ENCODE measurements around the gene PTGR1.
A peak's percentile ranks its signal among the peaks of the same experiment; 100 is the strongest.
"Not testable (repeated sequence)": the region's sequence is repeated elsewhere in the genome, so short reads cannot be mapped to it uniquely, and the experiment has no call there.

PTGR1 gene

DNA sequence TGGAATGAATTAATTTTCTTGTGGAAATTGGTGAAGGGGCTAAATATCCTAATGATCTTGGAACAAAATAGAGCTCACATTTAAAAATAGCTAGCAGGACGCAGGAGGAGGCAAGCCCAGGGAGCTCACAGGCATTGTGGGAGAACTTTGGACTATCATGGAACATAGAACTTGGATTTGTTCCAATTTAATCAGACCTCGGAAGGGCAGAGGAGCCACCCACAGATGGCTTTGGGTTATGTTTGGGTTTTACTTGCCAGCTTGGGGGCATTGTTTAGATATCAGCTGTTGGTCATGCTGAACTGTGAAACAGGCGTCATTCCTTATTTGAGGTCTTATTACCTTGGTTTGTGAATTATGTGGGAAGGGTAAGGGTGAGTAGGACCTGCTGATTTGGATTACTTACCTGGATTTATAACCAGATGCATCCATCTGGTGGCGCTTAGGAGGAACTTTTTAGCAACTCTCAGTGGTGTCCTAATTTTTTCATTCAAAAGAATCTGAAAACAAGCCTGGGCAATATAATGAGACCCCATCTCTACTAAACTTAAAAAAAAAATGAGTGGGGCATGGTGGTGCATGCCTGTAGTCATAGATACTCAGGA is 14.1 kb upstream of the PTGR1 start:
- no peak for DNase-seq (ENCODE audit: low spot score)

DNA sequence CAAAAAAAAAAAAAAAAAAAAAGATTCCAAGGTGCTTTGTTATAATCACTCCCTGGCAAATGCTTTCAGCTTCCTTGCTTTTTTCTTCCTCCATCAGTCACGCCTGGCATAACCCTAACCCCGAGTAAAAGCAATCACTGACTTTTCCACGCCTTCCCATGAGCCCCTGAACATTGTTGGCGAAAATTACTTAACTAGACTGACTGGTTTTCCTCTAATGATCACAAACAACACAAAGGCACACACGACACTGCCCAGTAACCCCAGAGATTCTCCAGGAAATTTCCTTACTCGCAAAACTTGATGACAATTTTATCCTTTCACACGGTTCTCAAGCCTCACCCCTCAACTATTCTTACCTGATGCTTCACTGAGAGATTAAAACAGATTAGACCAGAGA is 11.4 kb upstream of the PTGR1 start:
- DNase-seq (ENCODE audit: low spot score), result no peak

DNA sequence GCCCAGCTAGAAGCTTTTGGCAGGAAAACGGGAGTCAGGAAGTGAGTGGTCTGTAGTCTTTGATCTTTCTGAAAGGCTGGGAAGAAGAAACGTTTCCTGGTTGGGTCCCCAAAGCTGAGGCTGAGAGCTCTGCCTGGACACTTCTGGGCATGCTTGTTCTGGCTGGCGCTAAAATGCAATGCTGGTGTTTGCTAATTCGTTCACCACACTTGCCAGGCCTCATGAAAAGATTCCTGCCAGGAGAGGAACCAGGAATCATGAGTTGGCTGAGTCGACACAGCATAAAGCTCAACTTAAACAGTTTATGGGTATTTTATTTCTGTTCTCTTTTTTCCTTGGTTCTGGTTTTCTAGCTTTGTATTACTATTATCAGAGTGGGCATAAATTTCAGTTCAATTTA is 10.7 kb upstream of the PTGR1 start:
- no peak for DNase-seq (ENCODE audit: low spot score)

DNA sequence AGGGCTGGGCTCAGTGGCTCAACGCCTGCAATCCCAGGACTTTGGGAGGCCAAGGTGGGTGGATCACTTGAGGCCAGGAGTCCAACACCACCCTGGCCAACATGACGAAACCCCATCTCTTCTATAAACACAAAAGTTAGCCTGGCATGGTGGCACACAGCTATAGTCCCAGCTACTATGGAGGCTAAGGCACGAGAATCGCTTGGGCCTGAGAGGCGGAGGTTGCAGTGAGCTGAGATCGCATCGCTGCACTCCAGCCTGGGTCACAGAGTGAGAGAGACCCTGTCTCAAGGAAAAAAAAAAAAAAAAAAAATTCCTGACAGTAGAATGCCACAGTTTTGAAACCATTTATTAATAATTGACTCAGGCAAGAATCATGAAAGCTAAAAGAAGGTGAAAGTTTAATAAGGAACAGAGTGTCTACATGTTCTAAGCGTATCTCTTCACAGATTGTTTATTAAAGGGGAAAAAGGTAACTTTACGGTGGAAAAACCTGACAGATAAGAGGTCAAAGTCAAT is 5.7 kb upstream of the PTGR1 start:
- no peak for DNase-seq (ENCODE audit: low spot score)

DNA sequence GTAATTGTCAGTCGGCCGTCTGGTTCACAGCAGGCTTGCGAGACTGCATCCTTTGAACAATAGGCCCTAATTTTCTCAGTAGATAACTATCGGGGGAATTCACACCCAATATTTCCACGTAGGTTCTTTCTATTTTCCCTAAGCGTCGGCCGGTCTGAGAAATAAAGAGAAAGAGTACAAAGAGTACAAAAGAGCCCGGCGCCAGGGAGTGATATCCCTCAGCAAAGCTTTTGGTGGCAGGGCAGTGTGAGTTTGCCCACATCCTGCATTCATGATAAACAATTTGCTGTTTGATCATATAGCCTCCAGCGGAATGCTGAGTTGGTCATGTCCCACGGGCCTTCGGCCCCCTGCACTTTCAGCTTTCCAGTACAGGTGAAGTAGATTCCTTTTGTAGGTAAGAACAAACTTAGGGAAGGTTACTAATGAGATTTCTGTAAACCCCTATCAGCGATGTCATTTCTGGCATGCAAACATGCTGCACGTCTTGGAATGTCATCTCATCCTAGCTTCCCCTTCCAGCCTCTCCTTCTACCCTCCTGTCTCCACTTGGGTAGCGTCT is 4.7 kb upstream of the PTGR1 start:
- no peak for DNase-seq (ENCODE audit: low spot score)

DNA sequence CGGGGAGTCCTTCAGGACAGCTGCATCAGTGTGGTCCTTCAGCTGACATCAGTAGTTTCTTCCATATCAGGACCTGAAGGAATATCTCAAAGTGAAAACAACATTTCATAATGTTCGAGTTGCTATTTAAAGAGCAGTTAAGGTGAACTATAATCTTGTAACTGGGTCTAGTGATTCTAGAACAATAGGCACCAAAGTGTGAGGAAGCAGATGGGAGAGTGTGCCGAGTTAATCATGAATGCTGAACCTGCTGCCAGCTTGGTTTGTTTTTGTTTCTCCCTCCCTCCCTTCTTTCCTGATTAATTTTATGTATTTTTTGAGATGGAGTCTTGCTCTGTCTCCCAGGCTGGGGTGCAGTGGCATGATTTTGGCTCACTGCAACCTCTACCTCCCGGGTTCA is 3.6 kb upstream of the PTGR1 start:
- no peak for DNase-seq (ENCODE audit: low spot score)

DNA sequence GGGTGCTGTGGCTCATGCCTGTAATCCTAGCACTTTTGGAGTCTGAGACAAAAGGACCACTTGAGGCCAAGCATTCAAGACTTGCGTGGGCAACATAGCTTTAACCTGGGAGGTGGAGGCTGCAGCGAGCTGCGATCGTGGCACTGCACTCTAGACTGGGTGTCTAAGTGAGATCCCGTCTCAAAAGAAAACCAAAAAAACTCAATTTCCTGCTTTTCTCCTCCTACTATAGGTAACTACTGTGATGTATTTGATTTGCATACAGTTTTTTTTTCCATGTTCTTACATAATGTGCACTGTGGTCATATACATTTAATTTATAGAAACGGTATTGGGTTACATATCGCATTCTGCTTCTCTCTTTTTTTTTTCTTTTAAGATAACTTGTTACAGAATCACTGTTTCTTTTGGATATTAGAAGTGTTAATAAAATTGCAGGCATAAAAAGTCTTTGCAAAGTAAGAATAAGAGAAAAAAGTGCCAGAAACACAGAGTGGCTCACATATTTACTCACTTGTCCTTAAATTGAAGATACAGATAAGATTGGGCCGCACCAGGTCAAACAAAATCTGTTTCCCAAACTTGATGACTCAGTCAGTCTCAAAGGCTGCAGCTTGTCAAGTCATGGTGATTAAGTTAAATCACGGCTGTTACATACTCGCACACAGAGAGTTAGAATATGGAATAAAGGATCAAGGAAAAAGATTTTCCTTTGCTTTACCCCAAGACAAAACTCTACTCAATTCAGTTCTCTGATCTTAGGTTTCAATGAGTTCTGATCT is 2.0 kb upstream of the PTGR1 start:
- no peak for DNase-seq (ENCODE audit: low spot score)

DNA sequence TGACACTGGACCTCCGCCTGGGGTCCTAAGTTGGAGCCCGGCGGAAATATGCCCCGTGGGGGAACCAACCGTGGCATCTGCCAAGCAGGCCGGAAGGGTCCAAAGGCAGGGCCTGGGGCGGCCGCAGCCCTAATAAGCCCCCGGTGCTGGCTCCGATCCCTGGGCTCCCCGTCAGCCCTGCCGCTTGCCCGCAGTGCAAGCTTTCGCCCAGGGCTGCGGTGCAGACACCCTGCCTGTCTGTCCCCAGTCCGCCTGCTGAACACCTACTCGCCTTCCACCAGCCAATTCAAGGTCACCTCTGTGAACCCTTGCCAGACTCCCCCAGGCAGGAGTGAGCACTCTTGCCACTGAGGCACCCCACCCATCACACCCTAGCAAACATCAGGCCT is 502 bp upstream of the PTGR1 start:
- peak; percentile 14 for DNase-seq (ENCODE audit: low spot score)

DNA sequence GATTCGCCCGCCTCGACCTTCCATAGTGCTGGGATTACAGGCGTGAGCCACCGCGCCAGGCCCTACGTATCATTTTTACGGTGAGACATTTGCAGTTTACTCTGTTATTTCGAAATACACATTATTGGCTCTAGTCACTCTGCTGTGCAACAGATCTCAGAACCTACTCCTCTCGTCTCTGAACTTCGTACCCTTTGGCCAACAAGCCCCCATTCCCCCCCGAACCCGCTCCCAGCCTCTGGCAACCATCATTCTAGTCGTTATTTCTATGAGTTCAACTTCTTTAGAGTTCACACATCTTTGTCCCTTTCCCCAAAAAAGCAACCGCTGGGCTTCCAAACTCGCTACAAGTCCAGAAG is 735 bp downstream of the PTGR1 start:
- DNase-seq (ENCODE audit: low spot score), result peak; percentile 13

DNA sequence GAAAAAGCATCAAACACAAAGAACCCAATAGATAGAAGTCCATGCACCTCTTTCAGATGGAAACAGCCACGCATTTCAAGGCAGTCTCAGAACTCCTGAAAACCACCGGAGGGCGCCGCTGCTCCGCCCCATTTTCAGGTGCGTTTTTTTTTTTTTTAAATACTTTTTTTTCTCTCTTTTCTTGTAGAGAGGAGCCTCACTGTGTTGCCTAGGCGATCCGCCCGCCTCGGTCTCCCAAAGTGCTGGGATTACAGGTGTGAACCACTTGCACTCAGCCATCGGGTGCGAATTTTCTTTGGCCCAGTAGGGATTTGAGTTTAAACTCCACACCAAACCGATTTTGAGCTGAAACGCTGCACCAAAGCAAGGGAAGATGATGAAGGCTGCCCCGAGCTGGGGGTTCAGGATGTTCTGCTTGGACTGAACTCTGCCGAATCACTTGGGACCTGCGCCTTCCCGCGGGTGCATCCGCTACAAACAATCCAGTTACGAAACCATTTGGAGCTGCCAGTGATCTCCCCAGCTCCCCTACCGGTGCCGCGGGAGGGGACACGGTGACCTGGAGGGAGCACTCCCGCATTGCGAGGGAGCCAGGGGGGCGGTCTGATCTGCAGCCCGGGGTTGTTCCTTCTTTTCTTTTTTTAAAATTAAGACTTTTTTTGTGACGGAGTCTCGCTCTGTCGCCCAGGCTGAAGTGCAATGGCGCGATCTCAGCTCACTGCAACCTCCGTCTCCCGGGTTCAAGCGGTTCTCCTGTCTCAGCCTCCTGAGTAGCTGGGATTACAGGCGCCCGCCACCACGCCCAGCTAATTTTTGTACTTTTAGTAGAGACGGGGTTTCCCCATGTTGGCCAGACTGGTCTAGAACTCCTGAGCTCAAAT is 1.4 kb downstream of the PTGR1 start:
- peak; percentile 82 for DNase-seq (ENCODE audit: low spot score)

DNA sequence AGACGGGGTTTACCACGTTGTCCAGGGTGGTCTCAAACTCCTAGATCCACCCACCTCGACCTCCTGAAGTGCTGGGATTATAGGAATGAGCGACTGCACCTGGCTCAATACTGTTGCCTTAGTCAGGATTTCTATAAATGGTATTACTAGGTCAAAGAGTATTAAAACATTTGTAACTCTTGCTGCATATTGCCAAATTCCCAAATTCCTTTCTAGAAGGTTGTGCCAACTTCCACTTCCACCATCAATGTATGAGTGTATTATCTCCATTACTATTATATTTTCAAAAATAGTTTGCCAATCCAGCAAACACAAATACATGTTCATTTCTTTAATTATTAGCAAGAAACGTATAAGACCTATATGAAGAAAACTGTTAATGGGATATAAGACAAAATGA is 10.6 kb downstream of the PTGR1 start:
- no peak for DNase-seq (ENCODE audit: low spot score)

DNA sequence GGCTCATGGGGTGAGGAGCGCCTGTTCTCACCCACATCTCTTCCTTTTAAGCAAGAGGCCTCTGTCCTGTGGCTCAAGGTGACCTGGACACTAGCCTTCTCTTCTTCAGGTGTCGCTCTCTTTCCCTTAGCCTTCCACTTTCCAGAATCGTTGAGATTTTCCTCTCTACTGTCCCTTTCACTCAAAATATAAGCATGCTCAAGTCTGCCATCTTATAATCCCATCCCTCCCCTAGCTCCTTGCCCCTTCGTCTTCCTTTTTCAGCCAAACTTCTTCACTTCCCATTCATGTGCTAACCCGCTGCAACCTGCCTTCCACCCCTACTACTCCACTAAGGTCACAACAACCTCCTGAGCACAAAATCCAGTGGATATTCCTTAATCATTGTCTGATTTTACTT is 13.1 kb downstream of the PTGR1 start:
- DNase-seq (ENCODE audit: low spot score), result no peak

DNA sequence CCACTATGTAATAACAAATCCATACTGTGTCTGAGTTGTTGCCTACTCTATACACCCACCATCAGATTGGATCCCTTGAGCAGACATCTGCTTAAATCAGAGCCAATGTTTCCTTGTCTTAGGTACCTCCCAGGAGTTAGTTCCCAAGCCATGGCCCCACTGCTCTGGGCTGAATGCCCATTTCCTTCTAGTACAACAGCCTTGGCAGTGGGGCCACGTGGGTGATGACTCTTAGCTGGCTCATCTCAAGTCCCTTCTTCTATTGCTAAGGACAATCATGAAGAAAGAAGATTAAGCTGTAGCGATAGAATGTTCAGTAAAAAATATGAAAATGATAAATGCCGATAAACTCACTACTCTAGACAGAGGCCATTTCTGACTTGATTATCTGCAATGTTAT is 16.6 kb downstream of the PTGR1 start:
- no peak for DNase-seq (ENCODE audit: low spot score)

DNA sequence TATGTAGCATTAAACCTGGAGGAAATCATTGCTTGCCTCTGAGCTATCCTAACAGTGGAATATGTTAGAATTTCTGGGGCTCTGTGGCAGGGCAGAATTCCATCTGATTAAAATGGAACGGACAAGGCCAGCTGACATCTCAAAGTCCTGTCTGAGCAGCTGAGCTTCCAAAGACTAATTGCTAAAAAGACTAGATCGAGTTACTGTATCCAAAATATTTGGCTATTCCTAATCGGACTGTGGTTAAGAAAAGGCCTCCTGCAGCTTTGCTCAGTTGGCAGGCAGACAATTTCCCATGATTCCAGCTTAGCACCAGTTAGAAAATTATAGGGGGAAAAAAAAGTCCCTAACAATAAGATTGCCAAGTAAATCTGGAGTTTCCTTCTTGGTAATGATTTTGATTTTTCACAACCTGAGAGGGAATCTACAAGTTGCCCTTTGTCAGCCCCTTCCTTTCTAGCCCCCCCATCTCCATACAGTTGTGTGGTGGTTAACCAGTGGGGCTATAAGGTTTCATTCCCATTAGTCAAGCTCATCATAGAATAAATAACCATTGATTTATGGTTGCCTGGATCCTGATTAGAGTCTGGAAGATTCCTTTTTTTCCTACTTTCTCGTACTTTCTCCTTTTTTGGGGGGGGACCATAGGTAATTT is 26.4 kb downstream of the PTGR1 start:
- peak; percentile 28 for DNase-seq (ENCODE audit: low spot score)

DNA sequence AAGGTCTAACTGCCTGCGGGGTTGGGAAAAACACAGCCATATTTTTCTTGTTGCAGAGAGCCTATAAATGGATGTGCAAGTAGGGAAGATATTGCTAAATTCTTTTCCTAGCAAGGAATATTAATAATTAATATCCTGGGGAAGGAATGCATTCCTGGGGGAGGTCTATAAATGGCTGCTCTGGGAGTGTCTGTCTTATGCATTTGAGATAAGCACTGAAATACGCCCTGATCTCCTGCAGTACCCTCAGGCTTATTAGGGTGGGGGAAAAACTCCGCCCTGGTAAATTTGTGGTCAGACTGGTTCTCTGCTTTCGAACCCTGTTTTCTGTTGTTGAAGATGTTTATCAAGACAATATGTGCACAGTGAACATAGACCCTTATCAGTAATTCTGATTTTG is 31.3 kb downstream of the PTGR1 start:
- not testable (repeated sequence) for DNase-seq (ENCODE audit: low spot score)

DNA sequence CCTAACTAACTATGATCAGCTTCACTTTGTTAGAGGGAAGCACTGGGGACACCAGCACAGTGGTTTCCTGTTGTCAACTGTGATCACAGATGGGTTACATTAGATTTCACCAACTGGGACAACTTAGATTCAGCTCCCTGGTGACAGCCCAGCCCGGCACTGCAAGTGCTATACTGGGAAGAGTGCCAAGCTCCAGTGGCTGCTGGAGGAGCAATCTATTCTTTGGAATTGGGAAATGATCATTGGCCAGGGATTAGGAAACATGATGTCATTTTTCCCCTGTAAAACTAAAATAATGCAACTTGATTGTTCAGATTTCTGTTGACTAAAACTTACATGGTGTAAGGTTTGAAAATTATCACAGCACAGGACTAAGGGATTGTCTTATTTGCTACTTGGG is 33.2 kb downstream of the PTGR1 start:
- no peak for DNase-seq (ENCODE audit: low spot score)

DNA sequence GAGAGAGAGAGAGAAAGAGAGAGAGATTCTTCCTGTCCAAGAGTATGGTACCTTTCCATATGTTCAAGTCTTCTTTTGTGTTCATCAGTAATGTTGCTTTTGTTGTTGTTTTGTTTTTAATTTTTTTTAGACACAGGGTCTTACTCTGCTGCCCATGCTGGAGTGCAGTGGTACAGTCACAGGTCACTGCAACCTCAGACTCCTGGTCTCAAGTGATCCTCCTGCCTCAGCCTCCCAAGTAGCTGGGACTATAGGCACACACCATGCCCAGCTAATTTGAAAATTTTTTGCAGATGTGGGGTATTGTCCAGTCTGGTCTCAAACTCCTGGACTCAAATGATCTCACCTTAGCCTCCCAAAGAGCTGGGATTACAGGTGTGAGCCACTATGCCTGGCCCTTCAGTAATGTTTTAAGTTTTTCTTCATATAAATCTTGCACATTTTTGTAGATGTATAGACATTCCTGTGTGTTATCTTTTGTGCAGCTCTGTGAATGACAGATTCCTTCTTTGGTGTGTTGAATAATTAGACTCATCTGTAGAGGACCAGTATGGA is 38.2 kb downstream of the PTGR1 start:
- no peak for DNase-seq (ENCODE audit: low spot score)

DNA sequence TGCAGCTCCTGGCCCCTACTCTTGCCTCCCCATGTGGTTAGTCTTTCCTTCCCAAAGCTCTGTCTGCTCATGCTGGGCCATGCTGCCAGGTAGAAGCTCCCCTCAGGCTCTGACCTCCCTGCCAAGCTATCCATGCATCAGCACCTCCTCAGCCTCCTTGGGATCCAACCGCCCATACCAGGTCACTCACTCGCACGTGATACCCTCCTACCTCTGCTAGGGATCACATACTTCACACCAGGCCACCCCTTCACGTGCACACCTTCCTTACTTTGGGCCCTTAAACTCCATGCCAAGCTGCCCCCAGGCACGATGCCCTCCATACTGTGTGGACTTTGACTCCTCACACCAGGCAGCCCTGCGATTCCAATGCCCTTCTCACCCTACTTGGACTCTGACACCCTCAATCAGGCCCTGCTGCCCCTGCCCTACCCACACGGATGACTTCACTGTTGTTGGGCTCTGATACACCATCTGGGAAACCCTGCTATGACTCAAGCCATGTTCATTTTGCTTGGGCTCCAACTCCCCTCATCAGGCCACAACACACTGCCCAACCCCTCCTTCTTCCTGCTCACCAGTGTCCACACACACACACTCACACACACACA is 40.3 kb downstream of the PTGR1 start:
- no peak for DNase-seq (ENCODE audit: low spot score)

DNA sequence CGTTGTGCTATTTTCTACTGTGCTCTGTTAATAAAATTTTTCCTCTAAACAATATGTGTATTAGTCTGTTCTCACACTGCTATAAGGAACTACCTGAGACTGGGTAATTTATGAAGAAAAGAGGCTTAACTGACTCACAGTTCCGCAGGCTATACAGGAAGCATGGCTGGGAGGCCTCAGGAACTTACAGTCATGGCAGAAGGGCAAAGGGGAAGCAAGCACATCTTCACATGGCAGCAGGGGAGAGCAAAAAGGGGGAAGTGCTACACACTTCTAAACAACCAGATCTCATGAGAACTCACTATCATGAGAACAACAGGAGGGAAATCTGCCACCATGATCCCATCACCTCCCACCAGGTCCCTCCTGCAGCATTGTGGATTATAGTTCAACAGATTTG is 44.0 kb downstream of the PTGR1 start:
- not testable (repeated sequence) for DNase-seq (ENCODE audit: low spot score)

DNA sequence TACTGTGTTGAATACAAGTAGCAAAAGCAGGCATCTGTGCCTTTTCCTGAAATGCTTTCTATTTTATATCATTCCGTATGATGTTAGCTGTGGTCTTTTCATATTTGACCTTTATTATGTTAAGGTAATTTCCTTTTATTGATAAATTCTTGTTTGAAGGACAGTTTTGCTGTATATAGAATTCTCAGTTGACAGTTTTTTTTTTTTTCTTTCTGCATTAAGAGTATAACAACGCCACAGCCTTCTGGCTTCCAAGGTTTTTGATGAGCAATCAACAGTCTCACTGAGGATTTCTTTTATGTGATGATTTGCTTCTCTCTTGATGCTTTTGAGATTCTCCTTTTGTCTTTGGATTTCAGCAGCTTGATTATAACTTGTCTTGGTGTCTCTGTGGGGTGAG is 50.8 kb downstream of the PTGR1 start:
- DNase-seq (ENCODE audit: low spot score), result no peak

Data from cerebellar cortex (tissue), 1 donor.